ENCODE measurements around the gene HNRNPL.

DNA sequence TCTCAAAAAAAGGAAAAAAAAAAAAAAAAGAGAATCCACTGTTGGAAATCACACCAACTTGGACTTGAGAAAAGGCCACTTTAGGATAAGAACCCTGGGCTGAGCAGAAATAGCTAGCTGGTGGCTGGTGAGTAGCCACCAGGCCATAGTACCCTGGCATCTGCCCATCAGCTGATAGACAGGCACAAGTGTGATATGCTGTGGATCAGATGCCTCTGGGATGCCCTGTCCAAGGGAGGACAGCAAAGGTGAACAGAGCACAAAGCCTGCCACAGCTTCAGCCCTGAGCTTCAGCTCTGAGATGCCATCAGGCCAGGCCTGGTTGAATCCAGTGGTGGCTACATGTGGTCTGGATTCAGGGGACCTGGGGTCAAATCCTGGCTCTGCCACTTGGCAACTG is 40.9 kb upstream of the HNRNPL start:
- TF ChIP-seq POLR2AphosphoS5 (IDR thresholded peaks at IDR 0.05; ENCODE audit: borderline replicate concordance, low read depth, low read length), result no peak
- TF ChIP-seq EZH2 (IDR thresholded peaks at IDR 0.05), result no peak
